GM23338 (cell line): ENCODE results near the gene OR6C1. TPM values are rescaled to one million over a fixed set of nuclear protein-coding genes. Genes with fewer than 3 reads are reported as not detected.

Source experiments
- CREB1 ChIP-seq: fragments of 250-450 bp; sonication (Bioruptor Pico); IDR thresholded peaks from 2 replicates; pipeline ENCODE4 v1.5.0; 2020; ENCODE audit warnings: low read depth, mild to moderate bottlenecking, moderate library complexity
- EZH2phosphoT487 ChIP-seq: fragments of 200-600 bp; sonication (generic); IDR thresholded peaks from one replicate; pipeline ENCODE4 v1.8.1; 2018; ENCODE audit warnings: antibody characterized with exemption; ENCODE audit not compliant: unreplicated experiment
- REST ChIP-seq: IDR thresholded peaks from one replicate; pipeline ENCODE4 v1.6.1; 2018; ENCODE audit warnings: antibody characterized with exemption; ENCODE audit not compliant: unreplicated experiment
- ZNF331 ChIP-seq: fragments of 250-450 bp; sonication (Bioruptor Pico); IDR thresholded peaks from 2 replicates; pipeline ENCODE4 v1.5.0; 2020; ENCODE audit warnings: low read depth, mild to moderate bottlenecking, moderate library complexity
- polyA plus RNA-seq: library from polyadenylated mRNA; unstranded; fragments of >200 nt; fragmentation: Nextera tagmentation; extraction: Ambion mirVana; gene quantifications from 2 replicates; pipeline ENCODE4 v1.2.1, GENCODE V29; 2016
- total RNA-seq: library from RNA; depleted of rRNA; stranded (reverse); fragments of >200 nt; shearing (Covaris generic); gene quantifications from 2 replicates; pipeline ENCODE4 v1.2.3, GENCODE V29; 2014; rRNA removed

OR6C1 gene
- total and polyA plus RNA-seq, 2 experiments from 2014 or later, result not detected

GRCh38 chr12:55365086-55365485, 50.9 kb downstream of the OR6C1 start (continued):
- TF ChIP-seq REST (no peak), ZNF331 (CRISPR knock-in tag) (no peak), CREB1 (CRISPR knock-in tag) (no peak), EZH2phosphoT487 (no peak)

Other genes starting within 250 kb of the OR6C1 start
- 0.14 TPM in 1 of 2 replicates, not detected in the other for gene OR9K2, start 187.9 kb upstream of the OR6C1 start, total RNA-seq
- gene OR9K2, start 187.9 kb upstream of the OR6C1 start, polyA plus RNA-seq, result not detected in 2 replicates
- gene OR10A7, start 93.3 kb upstream of the OR6C1 start, total RNA-seq, result not detected in 2 replicates
- not detected in 2 replicates for gene OR10A7, start 93.3 kb upstream of the OR6C1 start, polyA plus RNA-seq
- not detected in 2 replicates for gene OR6C74, start 69.7 kb upstream of the OR6C1 start, total RNA-seq
- gene OR6C74, start 69.7 kb upstream of the OR6C1 start, polyA plus RNA-seq, result not detected in 2 replicates
- gene OR6C6, start 17.8 kb upstream of the OR6C1 start, total RNA-seq, result not detected in 2 replicates
- not detected in 2 replicates for gene OR6C6, start 17.8 kb upstream of the OR6C1 start, polyA plus RNA-seq
- gene OR6C3, start 16.4 kb downstream of the OR6C1 start, total RNA-seq, result not detected in 2 replicates
- gene OR6C3, start 16.4 kb downstream of the OR6C1 start, polyA plus RNA-seq, result not detected in 2 replicates
- not detected in 2 replicates for gene OR6C75, start 48.6 kb downstream of the OR6C1 start, total RNA-seq
- gene OR6C75, start 48.6 kb downstream of the OR6C1 start, polyA plus RNA-seq, result not detected in 2 replicates
- not detected in 2 replicates for gene OR6C65, start 86.2 kb downstream of the OR6C1 start, total RNA-seq
- gene OR6C65, start 86.2 kb downstream of the OR6C1 start, polyA plus RNA-seq, result not detected in 2 replicates
- gene OR6C76, start 111.9 kb downstream of the OR6C1 start, total RNA-seq, result not detected in 2 replicates
- gene OR6C76, start 111.9 kb downstream of the OR6C1 start, polyA plus RNA-seq, result not detected in 2 replicates
- not detected in 2 replicates for gene OR6C2, start 129.7 kb downstream of the OR6C1 start, total RNA-seq
- gene OR6C2, start 129.7 kb downstream of the OR6C1 start, polyA plus RNA-seq, result not detected in 2 replicates
- gene OR6C70, start 155.8 kb downstream of the OR6C1 start, total RNA-seq, result not detected in 2 replicates
- not detected in 2 replicates for gene OR6C70, start 155.8 kb downstream of the OR6C1 start, polyA plus RNA-seq
- not detected in 2 replicates for gene OR6C68, start 178.0 kb downstream of the OR6C1 start, total RNA-seq
- gene OR6C68, start 178.0 kb downstream of the OR6C1 start, polyA plus RNA-seq, result not detected in 2 replicates
- gene OR6C4, start 235.3 kb downstream of the OR6C1 start, total RNA-seq, result not detected in 2 replicates
- gene OR6C4, start 235.3 kb downstream of the OR6C1 start, polyA plus RNA-seq, result not detected in 2 replicates